ENCODE data around the gene RRP8.

RRP8 gene

DNA sequence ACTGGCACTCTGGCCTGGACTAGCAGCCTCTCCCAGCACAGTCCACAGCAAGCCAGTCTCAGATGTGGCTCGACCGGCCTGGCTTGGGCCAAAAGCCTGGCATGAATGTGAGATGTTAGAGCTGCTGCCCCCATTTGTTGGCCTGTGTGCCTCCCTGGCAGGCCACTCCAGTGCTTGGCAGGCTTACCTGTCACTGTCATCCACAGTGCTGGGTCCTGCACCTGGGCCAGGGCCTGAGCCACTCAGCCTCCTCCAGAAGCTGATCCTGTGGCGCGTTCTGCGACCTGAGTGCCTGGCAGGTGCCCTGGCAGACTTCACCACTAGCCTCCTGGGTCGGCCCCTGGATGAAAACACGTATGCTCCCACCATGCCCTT is 36.1 kb downstream of the RRP8 start:
- DNase-seq (ENCODE audit: low spot score): no peak

DNA sequence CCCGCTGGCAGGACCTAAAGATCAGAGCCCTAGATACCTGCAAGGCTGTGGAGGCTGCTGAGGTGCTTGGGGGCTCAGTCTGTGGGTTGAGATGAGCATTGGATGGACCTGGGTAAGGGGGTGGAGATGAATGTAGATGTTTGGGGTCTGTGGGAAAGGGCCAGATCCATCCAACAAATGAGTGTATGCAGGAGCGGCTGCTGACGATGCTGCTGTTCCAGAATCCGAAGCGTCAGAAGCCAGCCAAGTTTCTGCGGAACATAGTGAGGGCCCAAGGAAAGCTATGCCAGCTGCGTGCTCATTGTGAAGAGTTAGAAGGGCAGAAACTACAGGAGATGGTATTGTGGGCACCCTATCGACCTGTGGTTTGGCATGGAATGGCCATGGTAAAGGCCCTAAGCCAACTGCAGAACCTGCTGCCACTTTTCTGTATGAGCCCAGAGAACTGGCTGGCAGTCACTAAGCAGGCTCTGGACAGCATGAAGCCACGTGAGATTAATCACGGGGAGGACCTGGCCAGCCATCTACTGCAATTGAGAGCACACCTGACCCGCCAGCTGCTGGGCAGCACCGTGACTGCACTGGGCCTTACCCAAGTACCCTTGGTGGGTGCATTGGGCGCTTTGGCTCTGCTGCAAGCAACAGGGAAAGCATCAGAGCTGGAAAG is 36.6 kb downstream of the RRP8 start:
- DNase-seq (ENCODE audit: low spot score): no peak

DNA sequence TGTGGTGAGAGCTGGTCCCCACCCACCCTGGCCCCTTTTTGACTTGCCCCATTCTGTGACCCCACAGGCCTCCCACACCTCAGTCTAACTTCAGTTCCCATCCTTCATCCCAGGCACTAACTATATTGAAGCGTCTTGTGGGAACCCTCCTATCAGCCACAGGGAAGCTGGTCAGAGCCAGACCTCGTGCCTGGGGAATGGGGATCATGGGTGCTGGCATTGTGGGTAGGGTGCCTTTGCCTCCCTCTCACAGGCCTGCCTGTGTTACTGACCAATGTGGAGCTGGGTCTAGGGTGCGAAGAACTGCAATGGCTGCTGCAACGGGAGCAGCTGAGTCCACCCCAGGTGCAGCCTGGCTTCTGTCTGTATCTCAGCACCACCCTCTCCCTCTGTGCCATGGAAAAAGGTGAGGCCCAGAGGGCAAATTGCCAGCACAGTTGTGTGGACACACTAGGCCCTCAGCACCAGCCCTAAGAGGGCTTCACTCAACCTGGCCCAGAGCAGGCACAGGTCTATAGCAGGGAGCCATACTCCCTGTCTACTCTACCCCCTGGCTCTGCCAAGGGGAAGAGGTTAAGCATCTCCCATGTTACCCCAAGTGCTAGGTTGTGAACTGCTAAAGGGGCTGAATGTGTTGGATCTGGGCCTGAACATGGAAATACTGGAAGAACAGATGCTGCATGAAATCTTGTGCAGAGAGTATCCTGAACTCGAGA is 37.3 kb downstream of the RRP8 start:
- DNase-seq (ENCODE audit: low spot score): no peak

DNA sequence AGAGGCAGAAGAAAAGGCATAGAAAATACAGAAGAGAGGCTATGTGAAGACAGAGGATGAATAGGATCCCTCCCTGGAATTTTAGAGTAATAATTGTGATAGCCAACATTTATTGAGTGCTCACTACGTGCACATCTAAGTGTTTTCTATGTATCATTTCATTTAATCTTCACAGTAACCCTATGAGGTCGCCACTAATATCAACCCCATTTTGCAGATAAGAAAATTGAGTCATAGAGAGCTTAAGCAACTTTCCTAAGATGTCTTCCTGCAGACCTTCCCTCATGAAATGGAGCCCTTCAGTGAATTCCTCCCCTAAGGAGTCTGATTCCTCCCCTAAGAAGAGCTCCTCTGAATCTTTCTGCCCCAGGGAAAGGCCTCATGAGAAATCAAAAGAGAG is 38.1 kb downstream of the RRP8 start:
- DNase-seq (ENCODE audit: low spot score): no peak

DNA sequence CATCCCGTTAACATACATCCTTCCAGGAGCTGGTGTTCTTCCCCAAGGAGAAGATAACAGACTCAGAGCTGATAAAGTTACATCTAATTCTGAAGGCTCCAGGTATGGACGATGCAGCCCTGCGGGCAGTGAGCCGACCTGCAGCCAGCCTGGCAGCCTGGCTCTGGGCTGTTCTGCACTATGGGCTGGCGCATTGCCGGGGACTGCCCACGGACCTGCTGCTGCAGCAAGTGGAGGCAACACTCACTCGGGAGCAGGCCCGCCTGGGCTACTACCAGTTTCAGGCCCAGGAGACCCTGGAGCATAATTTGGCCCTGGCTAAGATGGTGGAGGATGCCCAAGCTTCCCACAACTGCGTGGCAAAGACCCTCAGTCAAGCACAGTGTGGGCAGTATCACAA is 39.7 kb downstream of the RRP8 start:
- DNase-seq (ENCODE audit: low spot score): no peak

- no peak for DNase-seq (ENCODE audit: low spot score)
Observed at GRCh38 chr11:6563121-6563619, 40.2 kb downstream of the RRP8 start.

GRCh38 chr11:6561288-6561687 is 42.1 kb downstream of the RRP8 start:
- DNase-seq (ENCODE audit: low spot score): no peak

- no peak for DNase-seq (ENCODE audit: low spot score)
Observed at GRCh38 chr11:6559369-6559768, 44.0 kb downstream of the RRP8 start.

DNA sequence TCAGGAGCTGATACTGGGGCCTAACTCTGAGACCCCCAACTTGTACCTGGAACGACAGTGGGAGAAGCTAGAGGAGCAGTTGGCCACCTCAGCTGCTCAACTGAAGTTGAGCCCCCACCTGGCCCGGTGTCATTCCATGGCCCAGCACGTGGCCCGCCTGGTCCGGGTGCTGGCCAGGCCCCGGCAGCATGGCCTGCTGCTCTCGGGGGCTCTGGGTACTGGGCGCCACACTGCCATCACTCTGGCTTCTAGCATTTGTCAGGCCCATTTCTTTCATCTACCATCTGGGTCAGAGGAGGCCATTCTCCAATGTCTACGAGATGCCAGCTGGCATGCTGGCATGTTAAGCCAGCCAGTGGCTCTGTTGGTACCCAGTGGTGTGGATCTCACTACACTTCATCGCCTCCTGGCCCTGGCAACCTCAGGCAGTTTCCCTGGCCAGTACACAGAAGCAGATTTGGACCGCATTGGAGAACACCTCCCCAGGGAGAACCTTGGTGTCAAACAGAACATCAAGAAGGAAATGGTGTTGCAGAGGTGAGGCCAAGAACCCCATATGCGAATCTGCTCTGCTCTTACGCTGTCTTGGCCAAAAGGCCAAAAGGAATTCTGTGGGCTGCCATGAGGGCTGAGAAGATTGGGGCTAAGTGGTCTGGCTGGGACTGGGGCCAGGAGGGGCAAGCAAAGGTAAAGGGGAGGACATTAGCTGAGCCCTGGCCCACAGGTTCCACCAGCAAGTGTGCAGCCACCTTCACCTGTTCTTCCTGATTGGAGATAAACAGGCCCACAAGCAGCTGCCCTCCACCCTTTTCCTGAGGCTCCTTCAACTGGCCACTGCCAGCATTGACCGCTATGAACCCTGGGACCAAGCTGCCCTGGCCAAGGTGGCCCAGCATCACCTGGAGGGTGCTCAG is 45.4 kb downstream of the RRP8 start:
- DNase-seq (ENCODE audit: low spot score): no peak

- DNase-seq (ENCODE audit: low spot score): no peak
Observed at GRCh38 chr11:6557063-6557462, 46.4 kb downstream of the RRP8 start.

DNA sequence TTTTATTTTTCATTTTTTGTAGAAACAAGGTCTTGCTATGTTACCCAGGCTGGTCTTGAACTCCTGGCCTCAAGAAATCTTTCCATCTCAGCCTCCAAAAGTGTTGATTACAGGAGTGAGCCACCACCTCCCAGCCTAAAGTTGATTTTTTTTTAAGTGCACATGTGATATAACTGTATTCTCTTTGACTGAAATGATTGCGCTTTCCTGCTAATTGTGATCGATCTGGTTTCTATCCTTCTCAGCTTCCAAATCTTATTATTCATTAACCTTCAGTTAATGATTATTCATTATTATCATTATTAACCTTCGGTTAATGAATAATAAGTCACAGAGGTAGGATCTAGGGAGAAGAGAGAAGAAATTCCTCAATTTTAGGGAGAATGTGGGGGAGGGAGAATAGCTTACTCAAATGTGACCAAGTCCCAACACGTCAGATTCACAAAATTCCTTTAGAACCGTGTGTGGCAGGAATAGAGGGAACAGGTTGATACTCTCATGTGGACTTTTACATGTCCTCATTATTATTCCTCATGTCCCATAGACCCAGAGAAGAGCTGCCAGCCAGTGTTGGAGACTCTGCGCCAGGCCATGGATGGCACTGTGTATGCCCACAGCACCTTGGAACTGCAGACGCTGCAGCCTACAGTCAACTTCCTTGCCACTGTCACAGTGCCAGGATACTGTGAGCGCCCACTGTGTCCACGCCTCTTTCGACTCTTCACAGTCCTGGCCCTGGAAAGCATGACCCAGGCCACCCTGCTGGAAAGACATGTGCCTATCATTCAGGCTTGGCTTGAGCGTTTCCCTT is 47.1 kb downstream of the RRP8 start:
- no peak for DNase-seq (ENCODE audit: low spot score)

DNA sequence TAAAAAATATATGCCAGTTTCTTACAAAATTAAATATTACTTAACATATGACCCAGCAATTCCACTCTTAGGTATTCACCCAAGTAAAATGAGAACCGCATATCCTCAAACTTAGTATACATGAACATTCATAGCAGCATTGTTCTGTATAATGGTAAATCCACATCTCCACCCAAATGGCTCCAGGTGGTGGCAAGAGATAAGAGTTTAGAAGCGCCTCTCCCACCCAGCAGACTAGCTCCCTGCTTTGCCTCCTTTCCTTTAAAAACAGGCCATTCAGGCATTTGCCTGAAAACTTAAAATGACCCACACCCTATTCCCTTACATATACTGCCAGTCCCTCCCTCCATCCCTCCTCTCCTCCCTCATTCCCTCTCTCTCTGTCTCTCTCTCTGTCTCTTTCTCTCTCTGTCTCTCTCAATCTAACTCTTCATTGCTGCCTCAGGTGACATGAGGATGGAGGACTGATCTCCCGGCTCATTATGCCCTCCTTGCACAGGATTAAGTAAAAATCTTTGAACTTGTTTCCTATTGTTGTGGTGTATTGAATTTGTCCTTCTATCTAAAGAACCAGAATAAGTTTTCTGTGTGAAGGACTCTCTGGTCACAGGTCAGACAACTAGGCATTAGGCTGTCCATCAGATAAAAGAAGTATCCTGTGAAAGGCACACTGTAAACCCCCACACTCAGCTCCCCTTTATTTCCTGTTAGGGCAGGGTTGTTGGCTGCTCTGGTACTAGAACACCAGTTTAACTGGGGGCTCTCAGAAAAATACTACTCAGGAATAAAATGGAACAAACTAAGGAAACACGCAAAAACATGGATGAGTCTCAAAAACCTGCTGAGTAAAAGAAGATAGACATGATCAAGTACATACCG is 48.3 kb downstream of the RRP8 start:
- DNase-seq (ENCODE audit: low spot score): no peak

DNA sequence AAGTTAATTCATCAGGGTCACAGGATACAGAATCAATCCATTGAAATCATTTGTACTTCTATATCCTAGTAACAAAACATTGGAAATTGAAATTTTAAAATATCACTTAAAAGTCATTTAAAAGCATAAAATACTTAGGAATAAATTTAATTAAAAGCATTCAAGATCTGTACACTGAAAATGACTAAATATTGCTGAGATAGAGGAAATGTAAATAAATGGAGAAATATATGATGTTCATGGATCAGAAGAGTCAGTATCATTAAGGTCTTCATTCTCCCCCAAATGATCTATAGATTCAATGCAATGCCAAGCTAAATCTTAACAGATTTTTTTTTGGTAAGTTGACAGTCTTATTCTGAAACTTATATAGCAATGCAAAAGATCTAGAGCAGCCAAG is 49.8 kb downstream of the RRP8 start:
- DNase-seq (ENCODE audit: low spot score): no peak

- no peak for DNase-seq (ENCODE audit: low spot score)
Observed at GRCh38 chr11:6548641-6549040, 54.8 kb downstream of the RRP8 start.

DNA sequence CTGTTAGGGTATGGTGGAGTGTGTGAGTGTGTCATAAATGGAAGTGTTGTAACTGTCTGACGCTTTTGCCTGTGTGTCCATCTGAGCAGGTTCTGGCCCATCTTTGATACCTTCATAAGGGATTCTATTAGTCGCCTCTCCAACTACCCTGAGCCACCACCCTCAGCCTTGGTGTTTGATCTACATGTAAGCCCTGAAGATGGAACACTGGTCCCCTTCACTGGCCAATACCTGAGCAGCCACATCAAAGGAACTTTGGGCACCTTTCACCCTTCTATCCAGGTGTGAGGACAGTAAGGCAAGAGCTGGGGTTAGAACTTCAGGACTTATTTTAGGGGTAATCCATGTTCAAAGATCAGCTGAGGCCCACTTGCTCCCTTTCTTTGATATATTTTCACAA is 55.3 kb downstream of the RRP8 start:
- DNase-seq (ENCODE audit: low spot score): no peak

DNA sequence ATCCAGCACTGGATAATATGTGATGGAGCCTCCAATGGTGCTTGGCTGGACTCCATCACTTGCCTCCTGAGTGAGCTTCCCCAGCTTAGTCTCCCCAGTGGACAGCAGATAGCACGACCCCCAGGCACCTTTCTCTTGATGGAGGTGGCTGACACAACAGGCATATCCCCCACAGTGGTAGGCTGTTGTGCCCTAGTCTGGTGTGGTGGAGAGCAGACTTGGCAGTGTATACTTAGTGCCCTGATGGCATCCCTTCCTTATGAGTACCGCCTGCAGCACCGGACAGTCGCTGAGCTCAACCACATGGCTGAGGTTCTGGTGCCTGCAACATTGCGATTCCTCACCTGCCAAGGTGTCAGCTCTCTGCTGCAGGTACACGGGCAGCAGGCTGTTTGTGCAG is 56.2 kb downstream of the RRP8 start:
- DNase-seq (ENCODE audit: low spot score): no peak

- DNase-seq (ENCODE audit: low spot score): no peak
Observed at GRCh38 chr11:6546735-6547134, 56.7 kb downstream of the RRP8 start.

GRCh38 chr11:6545917-6546605 is 57.4 kb downstream of the RRP8 start:
- DNase-seq (ENCODE audit: low spot score): no peak
